ENCODE data around the gene DOCK4.

The DOCK4 gene

GRCh38 chr7:112220877-112221434 lies 14.8 kb upstream of the DOCK4 start:
- no peak for DNase-seq (ENCODE audit: low read depth)

- no peak for DNase-seq (ENCODE audit: low read depth)
These were observed 9.6 kb upstream of the DOCK4 start for GRCh38 chr7:112215787-112216186.

- no peak for DNase-seq (ENCODE audit: low read depth)
These were observed 8.7 kb upstream of the DOCK4 start for GRCh38 chr7:112214883-112215282.

- DNase-seq (ENCODE audit: low read depth) = no peak
These were observed 8.1 kb upstream of the DOCK4 start for GRCh38 chr7:112214268-112214667.

- no peak for DNase-seq (ENCODE audit: low read depth)
These were observed 7.5 kb upstream of the DOCK4 start for GRCh38 chr7:112213735-112214134.

- peak; percentile 41 for DNase-seq (ENCODE audit: low read depth)
These were observed 6.4 kb upstream of the DOCK4 start for GRCh38 chr7:112212571-112212970.

- peak; percentile 22 for DNase-seq (ENCODE audit: low read depth)
These were observed 5.2 kb upstream of the DOCK4 start for GRCh38 chr7:112211348-112211907.

GRCh38 chr7:112207765-112208164 lies 1.6 kb upstream of the DOCK4 start:
- DNase-seq (ENCODE audit: low read depth) = no peak

GRCh38 chr7:112206991-112207592 lies 893 bp upstream of the DOCK4 start:
- no peak for DNase-seq (ENCODE audit: low read depth)

GRCh38 chr7:112205343-112206237 lies 609 bp downstream of the DOCK4 start:
- DNase-seq (ENCODE audit: low read depth) = peak; percentile 54

- DNase-seq (ENCODE audit: low read depth) = no peak
These were observed 1.5 kb downstream of the DOCK4 start for GRCh38 chr7:112204499-112205342.

GRCh38 chr7:112203365-112203739 lies 2.8 kb downstream of the DOCK4 start:
- no peak for DNase-seq (ENCODE audit: low read depth)

GRCh38 chr7:112202816-112203215 lies 3.4 kb downstream of the DOCK4 start:
- DNase-seq (ENCODE audit: low read depth) = no peak

GRCh38 chr7:112201839-112202238 lies 4.4 kb downstream of the DOCK4 start:
- DNase-seq (ENCODE audit: low read depth) = no peak

GRCh38 chr7:112201411-112201810 lies 4.8 kb downstream of the DOCK4 start:
- peak; percentile 36 for DNase-seq (ENCODE audit: low read depth)

GRCh38 chr7:112199672-112200071 lies 6.5 kb downstream of the DOCK4 start:
- no peak for DNase-seq (ENCODE audit: low read depth)

GRCh38 chr7:112199035-112199655 lies 7.1 kb downstream of the DOCK4 start:
- peak; percentile 45 for DNase-seq (ENCODE audit: low read depth)

- DNase-seq (ENCODE audit: low read depth) = no peak
These were observed 8.9 kb downstream of the DOCK4 start for GRCh38 chr7:112197322-112197721.

GRCh38 chr7:112195717-112196116 lies 10.5 kb downstream of the DOCK4 start:
- DNase-seq (ENCODE audit: low read depth) = no peak

GRCh38 chr7:112193915-112194502 lies 12.2 kb downstream of the DOCK4 start:
- no peak for DNase-seq (ENCODE audit: low read depth)
